ENCODE results near the gene UVRAG.

DNA sequence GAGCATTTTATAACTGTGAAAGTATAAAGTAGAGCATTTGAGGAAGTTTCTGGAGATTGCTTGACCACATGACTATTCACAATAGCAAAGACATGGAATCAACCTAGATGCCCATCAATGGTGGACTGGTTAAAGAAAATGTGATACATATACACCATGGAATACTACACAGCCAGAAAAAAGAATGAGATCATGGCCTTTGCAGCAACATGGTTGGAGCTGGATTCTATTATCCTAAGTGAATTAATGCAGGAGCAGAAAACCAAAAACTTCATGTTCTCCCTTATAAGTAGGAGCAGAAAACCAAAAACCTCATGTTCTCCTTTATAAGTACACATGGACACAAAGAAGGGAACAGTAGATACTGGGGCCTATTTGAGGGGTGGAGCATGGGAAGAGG is 30.3 kb downstream of the UVRAG start:
- TF ChIP-seq, protein P1, sequence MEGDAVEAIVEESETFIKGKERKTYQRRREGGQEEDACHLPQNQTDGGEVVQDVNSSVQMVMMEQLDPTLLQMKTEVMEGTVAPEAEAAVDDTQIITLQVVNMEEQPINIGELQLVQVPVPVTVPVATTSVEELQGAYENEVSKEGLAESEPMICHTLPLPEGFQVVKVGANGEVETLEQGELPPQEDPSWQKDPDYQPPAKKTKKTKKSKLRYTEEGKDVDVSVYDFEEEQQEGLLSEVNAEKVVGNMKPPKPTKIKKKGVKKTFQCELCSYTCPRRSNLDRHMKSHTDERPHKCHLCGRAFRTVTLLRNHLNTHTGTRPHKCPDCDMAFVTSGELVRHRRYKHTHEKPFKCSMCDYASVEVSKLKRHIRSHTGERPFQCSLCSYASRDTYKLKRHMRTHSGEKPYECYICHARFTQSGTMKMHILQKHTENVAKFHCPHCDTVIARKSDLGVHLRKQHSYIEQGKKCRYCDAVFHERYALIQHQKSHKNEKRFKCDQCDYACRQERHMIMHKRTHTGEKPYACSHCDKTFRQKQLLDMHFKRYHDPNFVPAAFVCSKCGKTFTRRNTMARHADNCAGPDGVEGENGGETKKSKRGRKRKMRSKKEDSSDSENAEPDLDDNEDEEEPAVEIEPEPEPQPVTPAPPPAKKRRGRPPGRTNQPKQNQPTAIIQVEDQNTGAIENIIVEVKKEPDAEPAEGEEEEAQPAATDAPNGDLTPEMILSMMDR (IDR thresholded peaks at IDR 0.05), result no peak
- TF ChIP-seq POLR2A (IDR thresholded peaks at IDR 0.05), result no peak
- TF ChIP-seq POLR2AphosphoS5 (IDR thresholded peaks at IDR 0.05), result no peak
- TF ChIP-seq EP300 (IDR thresholded peaks at IDR 0.05), result no peak

All from upper lobe of left lung (tissue), 4 donors.